Measurements from ENCODE around the gene OR5A1.

Gene OR5A1

GRCh38 chr11:59479906-59480305 is 43.6 kb downstream of the OR5A1 start:
- no peak for DNase-seq (ENCODE audit: low read depth)

DNA sequence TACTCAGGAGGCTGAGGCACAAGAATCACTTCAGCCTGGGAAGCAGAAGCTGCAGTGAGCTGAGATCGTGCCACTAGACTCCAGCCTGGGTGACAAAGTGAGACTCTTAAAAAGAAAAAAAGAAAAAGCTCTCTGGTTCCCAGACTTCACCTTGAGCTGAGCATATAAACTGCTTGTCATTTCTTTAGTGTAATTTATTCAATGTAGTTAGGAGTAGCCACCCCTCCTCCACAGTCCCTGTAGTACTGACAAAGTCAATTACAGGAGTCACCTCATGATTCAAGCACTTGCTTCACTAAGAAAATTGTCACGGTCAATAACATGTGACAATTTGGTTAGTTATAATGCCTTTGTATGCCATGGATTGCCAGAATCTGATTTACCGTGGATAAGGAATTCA is 44.1 kb downstream of the OR5A1 start:
- DNase-seq (ENCODE audit: low read depth): no peak

All from ELR (cell line).